HG03571 (cell line): ENCODE data around the gene GABBR1.

Experiments
- ATAC-seq: cut with Tn5 transposase; IDR thresholded peaks from one replicate; pipeline ENCODE4 v1.9.1; 2021; ENCODE audit not compliant: unreplicated experiment

GABBR1 gene

DNA sequence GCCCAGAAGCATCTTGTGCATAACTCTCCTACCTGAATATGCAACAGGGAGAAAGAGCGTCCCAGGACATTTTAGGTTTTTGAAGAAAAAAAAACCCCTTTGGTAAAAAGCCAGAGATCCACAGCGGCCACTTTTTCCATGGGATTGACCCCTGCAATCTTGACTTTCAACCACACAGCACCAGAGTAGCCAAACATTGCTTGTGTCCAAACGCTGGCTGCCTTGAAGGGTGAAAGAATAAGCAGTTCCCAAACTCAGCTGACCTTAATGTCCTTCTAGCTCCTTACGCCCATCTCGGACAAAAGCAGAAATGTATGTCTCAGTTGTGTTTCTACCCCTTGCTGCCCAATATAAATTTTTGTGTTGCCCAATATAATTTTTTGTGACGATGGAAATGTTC lies 22.7 kb upstream of the GABBR1 start:
- ATAC-seq, result no peak

DNA sequence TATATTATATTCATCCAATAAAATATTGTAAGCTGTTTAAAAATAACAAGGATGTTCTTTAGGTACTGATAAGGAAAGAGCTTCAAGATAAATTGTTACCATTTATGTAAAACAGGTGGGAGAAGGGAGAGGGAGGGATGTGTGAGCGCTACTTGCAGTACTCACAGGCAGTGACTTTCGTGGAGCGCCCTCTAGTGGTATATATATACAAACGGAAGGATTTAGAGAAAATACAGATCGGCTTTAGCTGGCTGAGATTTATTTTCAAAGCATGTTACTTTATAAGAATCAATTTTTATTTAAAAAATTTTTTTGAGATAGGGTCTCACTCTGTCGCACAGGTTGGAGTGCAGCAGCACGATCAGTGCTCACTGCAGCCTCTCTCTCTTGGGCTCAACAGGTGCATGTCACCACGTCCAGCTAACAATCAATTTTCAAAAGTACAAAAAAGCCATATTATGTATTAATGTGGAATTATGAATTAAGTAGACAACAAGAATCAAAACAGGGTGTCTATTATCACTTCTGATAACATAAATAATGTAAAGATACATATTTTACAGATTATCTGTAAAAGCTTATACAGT lies 20.6 kb upstream of the GABBR1 start:
- ATAC-seq, result no peak

DNA sequence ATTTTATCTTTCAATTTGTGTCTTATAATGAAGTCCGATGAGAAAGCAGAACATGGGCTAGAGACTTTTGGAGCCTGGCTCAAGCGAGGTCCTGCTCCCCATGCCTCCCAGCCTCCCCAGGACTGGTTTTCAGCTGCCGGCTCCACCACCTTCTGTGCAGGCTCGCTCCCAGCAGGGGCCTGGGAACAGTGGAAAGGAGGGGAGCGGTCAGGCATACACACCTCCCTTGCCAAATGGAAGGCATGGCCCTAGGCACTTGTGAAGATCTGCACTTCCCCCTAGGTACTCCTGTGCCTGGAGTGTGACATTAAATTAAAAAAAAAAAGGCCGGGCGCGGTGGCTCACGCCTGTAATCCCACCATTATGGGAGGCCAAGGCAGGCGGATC lies 19.2 kb upstream of the GABBR1 start:
- ATAC-seq, result no peak

DNA sequence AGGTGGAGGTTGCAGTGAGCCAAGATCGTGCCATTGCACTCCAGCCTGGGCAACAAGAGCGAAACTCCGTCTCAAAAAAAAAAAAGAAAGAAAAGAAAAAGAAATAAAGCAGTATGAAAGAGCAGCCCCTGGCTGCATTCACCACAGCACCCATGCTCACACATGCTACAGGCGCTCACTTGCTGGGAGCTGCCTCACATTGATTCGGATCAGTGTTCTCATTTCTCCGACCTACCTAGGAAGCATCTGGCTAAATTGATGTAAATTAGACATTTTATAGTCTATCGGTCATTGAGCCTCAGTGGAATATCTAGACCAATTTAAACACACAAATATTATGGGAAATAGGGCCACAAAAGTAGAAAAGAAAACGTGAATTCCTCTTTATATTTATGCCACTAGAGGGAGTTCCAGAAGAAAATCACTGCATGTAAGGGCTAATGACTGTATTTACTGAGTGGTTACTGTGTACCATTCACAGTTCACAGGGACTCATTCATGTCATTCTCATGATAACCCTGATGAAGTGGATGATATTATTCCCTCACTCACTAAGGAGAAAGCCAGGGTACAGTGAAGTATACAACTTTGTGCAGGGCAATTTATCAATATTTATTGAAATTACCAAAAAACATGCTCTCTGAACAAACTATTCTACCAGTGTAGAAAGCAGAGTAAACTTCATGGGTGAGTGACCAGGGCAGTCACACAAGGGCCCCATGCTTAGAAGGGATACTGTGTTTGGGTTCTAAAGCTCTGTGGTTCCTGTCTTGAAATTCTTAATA lies 18.6 kb upstream of the GABBR1 start:
- ATAC-seq, result no peak

DNA sequence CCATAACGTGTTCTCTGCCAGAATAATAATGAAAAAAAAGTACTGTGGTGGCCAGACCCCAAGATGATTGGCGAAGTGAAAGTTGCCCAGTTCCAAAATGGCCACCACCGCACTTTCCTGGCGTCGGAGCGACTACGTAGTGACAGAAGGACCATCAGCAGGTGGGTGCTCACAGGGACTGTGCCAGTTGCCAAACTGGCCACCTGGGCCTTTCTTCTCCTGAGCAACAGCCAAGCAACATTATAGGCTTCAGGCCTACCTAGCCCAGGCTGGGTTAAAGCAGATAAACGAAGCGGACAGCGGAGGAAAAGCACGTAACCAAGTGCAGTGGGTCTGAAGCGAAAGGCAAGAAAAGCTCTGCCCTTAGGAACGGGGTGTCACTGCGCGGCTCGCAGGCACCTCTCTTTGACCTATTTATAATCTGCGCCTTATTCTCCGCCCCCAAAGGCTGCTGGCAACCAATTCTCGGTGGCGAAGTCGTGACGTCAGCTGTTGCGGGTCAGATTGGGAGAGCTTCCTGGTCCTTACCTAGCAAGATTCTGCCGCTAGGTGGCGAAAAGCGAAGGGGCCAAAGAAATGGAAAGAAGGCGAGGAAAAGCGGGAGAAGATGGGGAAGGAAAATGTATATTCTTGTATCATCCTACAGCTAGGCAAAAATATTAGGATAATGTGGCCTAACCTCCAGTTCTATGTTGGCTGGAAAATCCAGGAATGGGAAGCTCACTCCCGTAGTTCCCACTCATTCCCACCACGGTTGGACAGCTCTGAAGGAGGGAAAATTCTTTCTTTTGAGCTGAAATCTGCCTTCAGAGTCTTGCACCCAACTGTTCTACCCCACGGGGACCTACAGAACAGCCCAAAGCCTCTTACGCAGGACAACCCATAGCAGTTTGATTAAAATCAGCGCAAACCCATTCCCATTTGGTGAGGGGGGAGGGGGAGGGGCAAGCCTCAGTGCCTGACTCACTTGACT lies 17.0 kb upstream of the GABBR1 start:
- ATAC-seq, result peak; percentile 97

DNA sequence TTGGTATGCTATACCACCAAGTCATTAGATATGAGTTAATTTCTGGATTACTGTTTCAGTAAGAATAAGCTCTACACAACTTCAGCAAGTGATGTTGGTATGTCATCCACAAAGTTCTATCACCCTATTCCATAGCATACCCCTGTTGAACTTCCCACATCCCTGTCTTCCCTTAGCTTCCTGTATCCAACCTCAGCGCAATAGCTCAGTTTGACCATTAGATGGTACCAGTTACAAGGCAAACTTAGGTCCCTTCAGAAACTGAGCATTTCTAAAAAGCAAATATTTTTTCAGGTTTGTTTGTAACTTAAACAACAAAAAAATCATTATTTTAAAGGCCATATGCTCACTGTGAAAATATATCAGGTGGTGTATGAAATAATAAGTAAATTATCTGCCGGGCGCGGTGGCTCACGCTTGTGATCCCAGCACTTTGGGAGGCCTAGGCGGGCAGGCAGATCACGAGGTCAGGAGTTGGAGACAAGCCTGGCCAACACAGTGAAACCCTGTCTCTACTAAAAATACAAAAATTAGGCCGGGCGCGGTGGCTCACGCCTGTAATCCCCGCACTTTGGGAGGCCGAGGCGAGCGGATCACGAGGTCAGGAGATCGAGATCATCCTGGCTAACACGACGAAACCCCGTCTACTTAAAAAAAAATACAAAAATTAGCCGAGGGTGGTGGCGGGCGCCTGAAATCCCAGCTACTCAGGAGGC lies 15.1 kb upstream of the GABBR1 start:
- no peak for ATAC-seq

DNA sequence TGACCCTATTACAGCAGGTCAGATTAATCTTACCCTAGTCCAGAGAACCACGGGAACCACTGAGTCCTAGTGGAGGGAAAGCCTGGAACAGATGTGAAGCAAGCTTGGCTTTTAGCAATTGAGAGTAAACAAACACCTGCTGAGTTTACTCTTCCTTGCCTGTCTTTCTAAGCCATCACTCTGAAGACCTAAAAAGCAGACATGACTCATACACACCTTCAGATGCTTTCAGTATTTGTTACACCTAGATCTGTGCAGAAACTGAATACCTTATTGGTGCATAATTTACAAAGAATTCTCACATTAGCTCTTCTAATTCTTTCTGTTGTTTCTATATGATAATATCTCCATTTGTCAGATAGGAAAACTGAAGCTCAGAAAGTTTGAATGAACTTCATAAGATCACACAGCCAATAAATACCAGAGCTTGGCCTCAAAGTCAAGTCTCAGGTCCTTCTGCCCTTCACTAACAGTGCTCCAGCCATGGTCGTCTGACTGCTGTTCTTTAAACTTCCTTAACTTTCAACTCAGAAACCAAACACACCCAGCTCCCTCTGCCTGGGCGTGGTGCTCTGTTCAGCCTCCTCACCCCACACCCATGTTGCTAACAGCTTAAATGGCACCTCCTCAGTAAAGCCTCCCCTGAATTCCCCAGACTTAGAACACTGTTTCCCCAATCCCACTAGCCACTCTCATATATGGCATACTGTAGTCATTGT lies 8.6 kb upstream of the GABBR1 start:
- ATAC-seq, result no peak

DNA sequence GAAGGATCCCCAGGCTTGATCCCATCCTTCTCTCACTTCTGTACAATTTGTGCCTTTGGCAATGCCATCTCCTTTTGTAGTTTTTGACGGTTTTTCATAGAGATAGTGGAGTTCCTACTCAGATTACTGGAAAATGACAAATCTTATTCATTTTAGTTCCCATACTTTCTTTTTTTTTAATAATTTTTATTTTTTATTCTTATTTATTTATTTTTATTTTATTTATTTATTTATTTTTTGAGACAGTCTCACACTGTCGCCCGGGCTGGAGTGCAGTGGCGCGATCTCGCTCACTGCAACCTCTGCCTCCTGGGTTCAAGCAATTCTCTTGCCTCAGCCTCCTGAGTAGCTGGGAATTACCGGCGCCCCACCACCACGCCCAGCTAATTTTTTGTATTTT lies 4.3 kb upstream of the GABBR1 start:
- no peak for ATAC-seq

DNA sequence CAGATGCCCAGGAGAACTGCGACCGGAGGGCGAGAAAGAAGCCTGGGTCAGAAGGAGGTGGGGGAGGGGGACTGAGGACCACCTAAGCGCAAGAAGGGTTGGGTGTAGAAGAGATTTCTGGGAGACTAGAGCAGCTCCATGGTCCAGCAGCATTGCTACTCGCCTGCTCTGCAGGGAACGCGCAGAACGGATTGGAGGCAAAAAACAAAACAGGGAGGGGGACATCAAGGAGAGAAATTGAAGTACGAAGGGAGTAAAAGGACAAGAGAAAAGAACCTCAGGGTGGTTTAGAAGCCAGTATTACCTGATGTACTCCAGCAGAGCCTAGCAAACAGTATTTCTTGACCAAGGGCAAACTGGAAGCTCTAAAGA lies 537 bp upstream of the GABBR1 start:
- no peak for ATAC-seq

DNA sequence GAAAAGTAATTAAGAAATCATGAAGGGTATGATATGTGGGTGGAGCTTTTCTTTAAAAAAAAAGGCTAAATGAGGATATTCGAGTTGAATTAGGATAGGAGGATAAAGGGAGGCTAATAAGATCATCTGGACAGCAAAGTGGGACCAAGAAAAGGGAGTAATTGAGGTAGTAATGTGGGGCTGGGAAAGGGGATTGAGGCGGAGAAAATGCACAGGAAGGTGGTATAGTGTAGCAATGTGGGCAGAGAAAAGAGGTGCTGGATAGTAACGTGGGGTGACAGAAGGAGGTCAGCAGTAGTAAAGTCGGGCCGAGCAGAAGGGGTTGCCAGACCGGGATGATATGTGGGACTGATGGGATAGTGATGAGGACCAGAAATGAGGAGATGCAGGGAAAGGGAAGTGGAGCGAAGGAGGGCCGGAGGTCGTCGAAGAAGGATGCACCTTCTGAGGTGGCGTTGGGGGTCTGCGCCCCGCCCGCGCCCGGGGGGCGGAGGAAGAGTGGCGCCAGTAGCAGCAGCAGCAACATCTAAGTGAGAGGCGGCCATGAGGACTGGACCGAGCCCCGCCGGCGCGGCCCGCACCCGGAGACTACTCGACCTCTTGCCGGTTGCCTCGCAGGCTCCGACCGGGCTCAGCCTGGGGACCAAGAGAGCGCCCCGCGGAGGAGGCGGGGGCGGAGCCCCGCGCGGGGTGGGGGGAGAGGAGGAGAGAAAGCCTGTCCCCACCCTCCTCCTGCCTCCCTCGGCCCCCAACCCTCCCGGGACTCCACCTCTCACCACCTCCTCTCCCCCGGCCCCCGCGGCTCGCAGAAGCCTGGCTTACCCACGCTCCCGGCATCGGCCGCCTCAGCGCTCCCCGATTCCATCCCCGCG lies 887 bp downstream of the GABBR1 start:
- ATAC-seq, result no peak

DNA sequence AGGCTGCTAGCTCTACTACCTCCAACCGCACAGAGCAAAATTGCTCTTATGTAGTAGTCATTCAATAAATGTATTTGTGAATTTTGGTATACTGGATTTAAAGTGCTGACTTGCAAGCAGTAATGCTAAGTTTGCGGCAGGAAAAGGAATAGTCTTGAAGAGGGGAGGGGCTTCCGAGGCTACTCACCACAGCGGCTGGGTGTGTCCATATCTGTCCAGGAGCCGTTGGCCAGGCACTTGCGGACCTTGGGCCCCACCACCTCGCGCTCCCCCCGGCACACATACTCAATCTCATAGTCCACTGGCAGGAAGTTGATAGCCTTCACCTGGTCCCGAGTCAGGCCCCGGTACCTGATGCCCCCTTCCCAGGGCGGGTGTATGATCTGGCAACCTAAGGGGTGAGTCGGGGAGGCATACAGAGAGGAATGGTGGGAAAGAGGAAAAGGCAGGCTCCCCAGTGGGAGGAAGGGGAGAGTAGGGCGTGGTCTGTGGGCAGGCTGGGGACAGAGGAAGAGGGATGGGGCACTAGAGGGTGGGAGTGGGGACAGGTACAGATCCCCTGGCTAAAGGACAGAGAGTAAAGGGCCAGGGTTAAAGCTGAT lies 1.7 kb downstream of the GABBR1 start:
- ATAC-seq, result no peak

DNA sequence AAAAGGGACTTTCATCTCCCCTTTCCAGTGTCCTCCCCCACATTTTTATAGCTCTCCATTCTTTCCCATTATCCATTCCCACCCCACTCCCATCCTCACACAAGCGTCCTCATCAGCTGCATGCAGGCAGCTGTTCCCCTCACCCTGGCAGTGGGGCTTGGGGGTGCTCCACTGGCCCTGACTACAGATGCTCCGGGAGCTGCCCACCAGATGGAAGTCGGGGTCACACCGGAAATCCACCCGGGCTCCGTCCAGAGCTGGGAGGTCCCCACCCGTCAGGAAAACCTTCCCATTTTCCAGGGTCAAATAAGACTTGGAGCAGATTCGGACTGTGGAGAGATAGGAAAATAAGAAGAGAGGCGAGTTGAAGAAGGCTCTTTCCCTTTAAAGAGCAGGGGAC lies 2.7 kb downstream of the GABBR1 start:
- ATAC-seq, result no peak

DNA sequence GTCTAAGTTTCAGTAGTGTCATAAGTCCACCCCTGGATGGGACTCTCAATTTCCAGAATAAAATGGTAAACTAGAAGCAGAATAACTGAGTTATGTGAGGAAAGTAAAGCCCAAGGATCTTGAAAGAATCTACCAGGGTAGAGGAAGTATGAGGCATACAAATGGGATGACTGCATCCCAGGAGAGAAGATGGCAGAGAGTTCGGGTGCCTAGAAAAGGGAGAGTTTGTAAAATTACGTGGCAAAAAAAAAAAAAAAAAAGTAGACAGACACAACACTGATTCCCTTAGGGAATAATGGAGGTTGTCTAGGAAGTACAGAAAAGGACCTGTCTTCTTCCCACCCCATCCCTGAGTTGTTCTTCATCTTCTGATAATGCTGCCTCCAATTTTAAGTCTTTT lies 3.4 kb downstream of the GABBR1 start:
- ATAC-seq, result no peak

DNA sequence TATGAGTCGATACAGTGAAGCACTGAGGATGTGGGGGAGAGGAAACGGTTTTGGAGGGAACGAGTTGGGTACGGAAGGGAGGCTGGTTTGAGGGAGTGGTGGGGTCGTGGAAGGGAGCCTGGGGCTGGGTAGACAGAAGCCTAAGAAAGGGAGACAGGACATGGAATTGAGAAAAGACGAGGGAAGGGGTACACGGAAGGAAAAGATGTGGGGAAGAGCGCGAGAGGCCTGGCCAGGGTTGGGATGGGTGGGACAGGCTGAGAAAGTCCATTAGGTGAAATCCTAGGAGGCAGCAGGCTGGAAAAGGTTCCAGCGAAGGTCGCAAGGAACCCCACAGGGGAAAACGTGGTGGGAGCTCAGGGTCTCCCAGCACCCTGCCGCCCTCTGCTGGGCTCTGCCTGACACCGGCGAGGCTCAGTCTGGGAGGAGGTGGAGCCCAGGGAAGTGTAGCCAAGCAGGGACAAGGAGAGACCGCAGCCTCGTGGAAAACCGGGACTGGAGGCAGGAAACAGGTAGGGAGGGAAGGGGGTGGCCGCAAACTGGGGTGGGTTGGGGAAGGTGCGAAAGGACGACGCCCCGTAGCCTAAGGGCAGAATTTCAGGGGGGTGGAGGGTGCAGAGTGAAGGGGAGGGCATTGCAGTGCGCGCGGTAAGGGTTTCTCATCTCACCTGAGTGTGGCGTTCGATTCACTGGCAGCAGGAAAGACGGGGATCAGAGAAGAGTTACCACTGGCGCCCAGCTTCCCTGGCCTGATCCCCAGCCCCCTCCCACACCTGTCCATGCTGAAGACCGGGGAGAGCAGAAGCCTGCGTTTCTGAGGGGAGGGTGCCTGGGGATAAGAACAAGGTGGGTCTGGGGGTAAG lies 4.3 kb downstream of the GABBR1 start:
- no peak for ATAC-seq

DNA sequence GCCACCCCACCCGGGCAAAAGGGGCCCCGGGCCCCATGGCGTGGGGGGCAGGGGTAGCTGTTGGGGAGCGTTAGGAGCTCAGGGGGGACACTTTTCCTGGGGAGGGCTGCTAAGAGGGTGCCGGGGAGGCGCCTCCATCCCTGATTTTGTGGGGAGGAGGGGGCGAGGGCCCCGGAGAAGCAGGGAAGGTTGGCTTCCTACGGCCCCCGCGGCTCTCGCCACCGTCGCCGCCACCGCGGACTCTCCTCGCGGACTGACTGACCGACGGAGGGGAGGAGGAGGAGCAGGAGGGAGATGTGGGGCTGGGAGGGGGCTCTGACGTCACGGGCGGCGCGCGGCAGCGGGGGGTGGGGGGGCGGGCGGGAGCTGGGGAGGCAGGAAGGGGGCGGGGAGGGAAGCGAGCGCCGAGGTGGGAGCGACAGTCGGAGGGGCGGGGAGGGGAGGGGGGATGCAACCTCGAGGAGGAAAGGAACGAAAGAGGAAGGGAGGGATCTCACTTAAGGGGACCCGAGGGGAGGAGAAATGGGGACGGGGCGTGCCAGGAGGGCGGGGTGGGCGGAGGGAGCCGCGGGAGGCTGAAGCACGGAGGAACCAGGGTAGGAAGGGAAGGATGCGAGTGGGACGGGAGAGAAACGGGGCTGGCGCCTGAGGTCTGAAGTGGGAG lies 5.1 kb downstream of the GABBR1 start:
- ATAC-seq, result no peak

DNA sequence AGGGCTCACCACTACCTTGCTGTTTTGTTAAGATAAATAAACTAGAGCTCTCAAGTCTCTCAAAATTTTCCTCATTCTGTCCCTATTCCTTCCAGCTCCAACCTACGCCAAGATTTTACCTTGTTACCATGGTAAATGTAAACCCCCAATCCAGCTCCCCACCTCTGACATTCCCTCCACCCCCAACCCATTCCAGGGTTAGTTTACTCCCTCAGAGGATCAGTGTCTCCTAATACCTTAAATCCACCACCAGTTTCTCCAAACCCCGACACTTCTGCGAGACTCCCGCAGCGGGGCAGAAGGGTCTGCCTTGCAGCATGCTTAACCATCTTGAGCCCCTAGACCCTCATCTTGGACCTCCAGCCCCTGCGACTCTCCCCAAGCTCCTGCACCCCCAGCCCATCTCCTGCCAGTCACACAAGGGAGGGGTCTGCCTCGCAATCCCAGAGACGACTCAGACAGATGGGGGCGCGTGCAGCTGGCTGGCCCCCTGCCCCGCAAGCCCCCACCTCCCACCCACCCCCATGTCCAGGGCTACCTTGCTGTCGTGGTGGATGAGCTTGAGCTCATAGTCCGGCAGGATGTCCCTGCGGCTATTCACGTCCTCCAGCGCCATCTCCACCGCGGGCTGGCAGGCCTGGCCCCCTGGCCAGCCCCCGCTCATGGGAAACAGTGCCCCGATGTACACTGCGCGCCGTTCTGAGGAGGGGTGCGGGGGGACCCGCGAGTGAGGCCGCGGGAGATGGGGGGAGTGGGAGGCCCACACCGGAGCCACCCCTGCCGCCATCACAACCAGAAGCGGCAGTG lies 5.8 kb downstream of the GABBR1 start:
- ATAC-seq, result no peak
